HEK293 (cell line): Measurements from ENCODE around the gene LHX6.

Experiments used
- CTCF ChIA-PET: fragments of 350-600 bp; formaldehyde crosslinking; extraction: SDS; loops from one replicate; lab custom pipeline; 2021; ENCODE audit warnings: antibody characterized with exemption; lab: Yijun Ruan, JAX
- POLR2A ChIA-PET: fragments of 300-600 bp; formaldehyde crosslinking; extraction: SDS; loops from one replicate; lab custom pipeline; 2020; ENCODE audit warnings: antibody characterized with exemption, inconsistent platforms; lab: Yijun Ruan, JAX
- H3K27ac ChIP-seq: fragments of 200-500 bp; sonication (Bioruptor generic); 2 replicates; pipeline ENCODE4 v1.5.1; 2014; ENCODE audit warnings: low read depth, low read length, control low read depth, inconsistent platforms; ENCODE audit errors: extremely low read depth
- H3K36me3 ChIP-seq, 2 experiments: fragments of 200-500 bp in 1 of 2; sonication (Bioruptor generic) in 1 of 2; 1 replicate in 1 of 2; 2 replicates in 1 of 2; pipeline ENCODE4 v1.5.1; 2014 to 2017; ENCODE audit warnings: inconsistent platforms in 2 of 2, low read length in 2 of 2; ENCODE audit not compliant: control insufficient read depth in 2 of 2, insufficient read depth in 1 of 2
- H3K4me1 ChIP-seq: fragments of 200-500 bp; sonication (Bioruptor generic); 2 replicates; pipeline ENCODE4 v1.5.1; 2014; ENCODE audit warnings: mild to moderate bottlenecking, low read length, inconsistent platforms; ENCODE audit not compliant: control insufficient read depth, insufficient read depth
- H3K4me3 ChIP-seq: 2 replicates; pipeline ENCODE4 v1.5.1; 2011; ENCODE audit warnings: low read depth, mild to moderate bottlenecking, control low read depth, low read length, moderate library complexity
- H3K9me3 ChIP-seq: fragments of 200-500 bp; sonication (Bioruptor generic); 2 replicates; pipeline ENCODE4 v1.5.1; 2014; ENCODE audit warnings: low read depth, low read length, inconsistent platforms; ENCODE audit not compliant: control insufficient read depth, insufficient read depth
- GFI1B ChIP-seq: fragments of 450-650 bp; formaldehyde crosslinking; IDR thresholded peaks from 2 replicates; pipeline ENCODE4 v1.5.1; 2016; ENCODE audit warnings: missing biosample characterization, missing genetic modification characterization
- GLIS2 ChIP-seq: fragments of 450-650 bp; formaldehyde crosslinking; IDR thresholded peaks from 2 replicates; pipeline ENCODE4 v1.5.1; 2016; ENCODE audit warnings: missing biosample characterization, missing genetic modification characterization
- HIC1 ChIP-seq: fragments of 450-650 bp; formaldehyde crosslinking; IDR thresholded peaks from 2 replicates; pipeline ENCODE4 v1.5.1; 2016; ENCODE audit warnings: missing biosample characterization, missing genetic modification characterization
- MZF1 ChIP-seq: fragments of 450-650 bp; formaldehyde crosslinking; IDR thresholded peaks from 2 replicates; pipeline ENCODE4 v1.5.1; 2017; ENCODE audit warnings: missing biosample characterization, missing genetic modification characterization, borderline replicate concordance
- RBAK ChIP-seq: fragments of 450-650 bp; formaldehyde crosslinking; IDR thresholded peaks from 2 replicates; pipeline ENCODE4 v1.5.1; 2016; ENCODE audit warnings: missing biosample characterization, missing genetic modification characterization
- ZBTB1 ChIP-seq: fragments of 450-650 bp; formaldehyde crosslinking; IDR thresholded peaks from 2 replicates; pipeline ENCODE4 v1.5.1; 2016; ENCODE audit warnings: missing biosample characterization, missing genetic modification characterization
- ZBTB48 ChIP-seq: fragments of 450-650 bp; formaldehyde crosslinking; IDR thresholded peaks from 2 replicates; pipeline ENCODE4 v1.5.1; 2016; ENCODE audit warnings: missing biosample characterization, missing genetic modification characterization
- ZBTB6 ChIP-seq: fragments of 450-650 bp; formaldehyde crosslinking; IDR thresholded peaks from 2 replicates; pipeline ENCODE4 v1.5.1; 2017; ENCODE audit warnings: missing biosample characterization, missing genetic modification characterization
- ZIC2 ChIP-seq: fragments of 450-650 bp; formaldehyde crosslinking; IDR thresholded peaks from 2 replicates; pipeline ENCODE4 v1.5.1; 2016; ENCODE audit warnings: missing biosample characterization, missing genetic modification characterization
- ZNF10 ChIP-seq: fragments of 450-650 bp; formaldehyde crosslinking; IDR thresholded peaks from 2 replicates; pipeline ENCODE4 v1.5.1; 2017; ENCODE audit warnings: missing biosample characterization, missing genetic modification characterization
- ZNF114 ChIP-seq: fragments of 450-650 bp; formaldehyde crosslinking; IDR thresholded peaks from 2 replicates; pipeline ENCODE4 v1.5.0; 2017; ENCODE audit warnings: missing biosample characterization, missing genetic modification characterization
- ZNF121 ChIP-seq: fragments of 450-650 bp; formaldehyde crosslinking; IDR thresholded peaks from 2 replicates; pipeline ENCODE4 v1.5.1; 2016; ENCODE audit warnings: missing biosample characterization, missing genetic modification characterization
- ZNF146 ChIP-seq: fragments of 450-650 bp; formaldehyde crosslinking; IDR thresholded peaks from 2 replicates; pipeline ENCODE4 v1.5.1; 2016; ENCODE audit warnings: missing biosample characterization, missing genetic modification characterization
- ZNF155 ChIP-seq: fragments of 450-650 bp; formaldehyde crosslinking; IDR thresholded peaks from 2 replicates; pipeline ENCODE4 v1.5.1; 2016; ENCODE audit warnings: missing biosample characterization, missing genetic modification characterization
- ZNF202 ChIP-seq: fragments of 450-650 bp; formaldehyde crosslinking; IDR thresholded peaks from 2 replicates; pipeline ENCODE4 v1.5.1; 2016; ENCODE audit warnings: missing biosample characterization, missing genetic modification characterization, borderline replicate concordance
- ZNF214 ChIP-seq: fragments of 450-650 bp; formaldehyde crosslinking; IDR thresholded peaks from 2 replicates; pipeline ENCODE4 v1.5.1; 2017; ENCODE audit warnings: missing biosample characterization, mild to moderate bottlenecking, missing genetic modification characterization, borderline replicate concordance
- ZNF23 ChIP-seq: fragments of 450-650 bp; formaldehyde crosslinking; IDR thresholded peaks from 2 replicates; pipeline ENCODE4 v1.5.1; 2016; ENCODE audit warnings: missing biosample characterization, missing genetic modification characterization, borderline replicate concordance
- ZNF302 ChIP-seq: fragments of 450-650 bp; formaldehyde crosslinking; IDR thresholded peaks from 2 replicates; pipeline ENCODE4 v1.5.1; 2016; ENCODE audit warnings: missing biosample characterization, missing genetic modification characterization, low read depth
- ZNF341 ChIP-seq: fragments of 450-650 bp; formaldehyde crosslinking; IDR thresholded peaks from 2 replicates; pipeline ENCODE4; 2016; ENCODE audit warnings: low read depth, missing biosample characterization, missing genetic modification characterization
- ZNF350 ChIP-seq: fragments of 450-650 bp; formaldehyde crosslinking; IDR thresholded peaks from 2 replicates; pipeline ENCODE4 v1.5.0; 2017; ENCODE audit warnings: missing biosample characterization, mild to moderate bottlenecking, missing genetic modification characterization
- ZNF558 ChIP-seq: fragments of 450-650 bp; formaldehyde crosslinking; IDR thresholded peaks from 2 replicates; pipeline ENCODE4 v1.5.1; 2016; ENCODE audit warnings: missing biosample characterization, missing genetic modification characterization
- ZNF623 ChIP-seq: fragments of 450-650 bp; formaldehyde crosslinking; IDR thresholded peaks from 2 replicates; pipeline ENCODE4 v1.5.1; 2016; ENCODE audit warnings: missing biosample characterization, missing genetic modification characterization
- ZNF645 ChIP-seq: fragments of 450-650 bp; formaldehyde crosslinking; IDR thresholded peaks from 2 replicates; pipeline ENCODE4; 2016; ENCODE audit warnings: missing biosample characterization, missing genetic modification characterization
- ZNF670 ChIP-seq: fragments of 450-650 bp; formaldehyde crosslinking; IDR thresholded peaks from 2 replicates; pipeline ENCODE4 v1.5.1; 2016; ENCODE audit warnings: missing biosample characterization, missing genetic modification characterization, low read depth

Gene LHX6

GRCh38 chr9:122195875-122196274, 32.9 kb downstream of the LHX6 start:
- no peaks in the 10 kb centered on the region for H3K4me1 ChIP-seq
- no peak overlapping the region for H3K4me3 ChIP-seq
- ChIA-PET POLR2A (no interaction called here), CTCF (interaction anchor here (0.5 kb wide), 1 partner anchor 156 kb away, joined by 3 read pairs; no protein-coding TSS in a partner anchor)
- no peaks in the 10 kb centered on the region for H3K9me3 ChIP-seq
- H3K27ac ChIP-seq, result no peak overlapping the region
- TF ChIP-seq MZF1 (no peak), ZNF350 (no peak), GLIS2 (tag by site-specific recombination) (no peak), ZNF341 (tag by site-specific recombination) (no peak), ZNF202 (tag by site-specific recombination) (no peak), ZBTB6 (no peak), ZNF302 (tag by site-specific recombination) (no peak), ZNF645 (tag by site-specific recombination) (no peak), RBAK (tag by site-specific recombination) (no peak), ZNF114 (no peak), ZNF214 (tag by site-specific recombination) (no peak), GFI1B (tag by site-specific recombination) (no peak), ZNF670 (no peak), ZNF23 (tag by site-specific recombination) (no peak), ZIC2 (tag by site-specific recombination) (no peak), ZNF10 (tag by site-specific recombination) (no peak), ZNF121 (tag by site-specific recombination) (no peak), ZBTB48 (tag by site-specific recombination) (no peak)
- H3K36me3 ChIP-seq, result no peaks in the 10 kb centered on the region

GRCh38 chr9:122193651-122194050, 35.1 kb downstream of the LHX6 start:
- ChIA-PET POLR2A (no interaction called here), CTCF (interaction anchor here (0.7 kb wide), 1 partner anchor 135 kb away, joined by 4 read pairs; no protein-coding TSS in a partner anchor)
- H3K9me3 ChIP-seq, result no peaks in the 10 kb centered on the region
- TF ChIP-seq ZNF558 (tag by site-specific recombination) (no peak), ZNF155 (tag by site-specific recombination) (no peak), ZBTB1 (no peak), ZNF146 (tag by site-specific recombination) (no peak), ZNF623 (tag by site-specific recombination) (peak; percentile 46), HIC1 (no peak)
- H3K36me3 ChIP-seq, result no peaks in the 10 kb centered on the region
- no peak overlapping the region for H3K27ac ChIP-seq
- H3K4me1 ChIP-seq, result no peaks in the 10 kb centered on the region
- no peak overlapping the region for H3K4me3 ChIP-seq
